OCI-LY3 (cell line): ENCODE measurements around the gene MAPK14.

Experiments used
- H2AFZ ChIP-seq: fragments of 200-600, 300-600 bp; shearing (Covaris generic); 2 replicates; pipeline ENCODE4 v1.6.0; 2014; ENCODE audit warnings: antibody characterized with exemption, low read depth, low read length
- H3K27ac ChIP-seq: fragments of 200-600, 300-600 bp; sonication (generic); 2 replicates; pipeline ENCODE4 v1.5.1; 2014; ENCODE audit warnings: mild to moderate bottlenecking, low read length, moderate library complexity, mixed read lengths
- H3K27me3 ChIP-seq: fragments of 200-600, 300-600 bp; sonication (generic); 2 replicates; pipeline ENCODE4 v1.6.1; 2014; ENCODE audit warnings: low read depth, low read length, mixed read lengths
- H3K36me3 ChIP-seq: fragments of 200-600, 300-600 bp; sonication (generic); replicated peaks from 2 replicates; pipeline ENCODE3; 2014; ENCODE audit warnings: low read depth, low read length, mixed read lengths
- H3K4me1 ChIP-seq: fragments of 300-600, 200-600 bp; sonication (generic); 2 replicates; pipeline ENCODE4 v1.6.1; 2014; ENCODE audit warnings: low read length, mixed read lengths
- H3K4me2 ChIP-seq: fragments of 200-600, 300-600 bp; sonication (generic); 2 replicates; pipeline ENCODE4 v1.6.1; 2014; ENCODE audit warnings: low read length, mixed read lengths
- H3K4me3 ChIP-seq: fragments of 300-600, 200-600 bp; sonication (generic); 2 replicates; pipeline ENCODE4 v1.5.1; 2014; ENCODE audit warnings: antibody characterized with exemption, mild to moderate bottlenecking, low read length, moderate library complexity
- H3K79me2 ChIP-seq: fragments of 300-600, 200-600 bp; shearing (Covaris generic); 2 replicates; pipeline ENCODE4 v1.6.1; 2014; ENCODE audit warnings: mild to moderate bottlenecking, low read length, mixed read lengths
- H3K9ac ChIP-seq: fragments of 300-600, 200-600 bp; shearing (Covaris generic); 2 replicates; pipeline ENCODE4 v1.6.0; 2014; ENCODE audit warnings: mild to moderate bottlenecking, low read length, moderate library complexity
- H3K9me3 ChIP-seq: fragments of 200-600, 300-600 bp; shearing (Covaris generic); 2 replicates; pipeline ENCODE4 v1.6.1; 2014; ENCODE audit warnings: low read length, mixed read lengths; ENCODE audit not compliant: insufficient read depth
- H4K20me1 ChIP-seq: fragments of 200-600, 300-600 bp; sonication (generic); 2 replicates; pipeline ENCODE4 v1.6.1; 2016; ENCODE audit warnings: low read length, mixed read lengths; ENCODE audit not compliant: insufficient read depth
- CTCF ChIP-seq: fragments of 200-600, 300-600 bp; sonication (generic); IDR thresholded peaks from 2 replicates; pipeline ENCODE4 v1.5.1; 2014; ENCODE audit warnings: antibody characterized with exemption, low read length, low read depth
- EZH2phosphoT487 ChIP-seq: fragments of 200-600 bp; shearing (Covaris generic); IDR thresholded peaks from 2 replicates; pipeline ENCODE4 v1.6.1; 2018; ENCODE audit warnings: antibody characterized with exemption, mixed run types, low read depth

Gene MAPK14

GRCh38 chr6:36071714-36072113 is 44.1 kb downstream of the MAPK14 start:
- H3K27me3 ChIP-seq = no peaks in the 10 kb centered on the region
- no peak for TF ChIP-seq CTCF
- no peak for TF ChIP-seq EZH2phosphoT487
- H4K20me1 ChIP-seq = peaks cover 9% of the 10 kb centered on the region; the same call in 1 of the 2 replicates
- no peaks in the 10 kb centered on the region for H3K9me3 ChIP-seq
- H3K4me3 ChIP-seq = no peak overlapping the region
- peaks cover 5% of the 10 kb centered on the region for H3K36me3 ChIP-seq
- H3K9ac ChIP-seq = no peak overlapping the region
- H3K27ac ChIP-seq = no peak overlapping the region
- no peak overlapping the region for H2AFZ ChIP-seq
- peaks cover 24% of the 10 kb centered on the region for H3K79me2 ChIP-seq
- peaks cover 2% of the 10 kb centered on the region for H3K4me1 ChIP-seq
- no peak overlapping the region for H3K4me2 ChIP-seq

GRCh38 chr6:36072681-36073080 is 45.1 kb downstream of the MAPK14 start:
- Histone ChIP-seq H3K9me3 (no peaks in the 10 kb centered on the region), H3K27ac (no peak overlapping the region), H3K9ac (no peak overlapping the region), H3K27me3 (no peaks in the 10 kb centered on the region), H2AFZ (no peak overlapping the region), H3K4me3 (no peak overlapping the region), H4K20me1 (peaks cover 9% of the 10 kb centered on the region; the same call in 1 of the 2 replicates), H3K79me2 (peaks cover 19% of the 10 kb centered on the region), H3K36me3 (peaks cover 10% of the 10 kb centered on the region), H3K4me1 (no peaks in the 10 kb centered on the region), H3K4me2 (no peak overlapping the region)
- TF ChIP-seq EZH2phosphoT487 (no peak), CTCF (no peak)

- peaks cover 9% of the 10 kb centered on the region; the same call in 1 of the 2 replicates for H4K20me1 ChIP-seq
- H3K9ac ChIP-seq = no peak overlapping the region
- peaks cover 16% of the 10 kb centered on the region for H3K36me3 ChIP-seq
- no peaks in the 10 kb centered on the region for H3K4me1 ChIP-seq
- no peak overlapping the region for H3K27ac ChIP-seq
- H2AFZ ChIP-seq = no peak overlapping the region
- H3K4me3 ChIP-seq = no peak overlapping the region
- no peak overlapping the region for H3K4me2 ChIP-seq
- no peaks in the 10 kb centered on the region for H3K9me3 ChIP-seq
- H3K27me3 ChIP-seq = no peaks in the 10 kb centered on the region
- no peak for TF ChIP-seq CTCF
- no peak for TF ChIP-seq EZH2phosphoT487
- peaks cover 10% of the 10 kb centered on the region; the same call in 1 of the 2 replicates for H3K79me2 ChIP-seq
Measured at GRCh38 chr6:36073587-36073986, 46.0 kb downstream of the MAPK14 start.

GRCh38 chr6:36075656-36076055 is 48.0 kb downstream of the MAPK14 start:
- Histone ChIP-seq H3K4me1 (no peaks in the 10 kb centered on the region), H3K4me3 (no peak overlapping the region), H3K79me2 (no peaks in the 10 kb centered on the region), H3K27me3 (no peaks in the 10 kb centered on the region), H3K9me3 (no peaks in the 10 kb centered on the region), H3K27ac (no peak overlapping the region), H3K4me2 (no peak overlapping the region), H3K36me3 (peaks cover 29% of the 10 kb centered on the region), H3K9ac (no peak overlapping the region), H4K20me1 (peaks cover 5% of the 10 kb centered on the region; the same call in 1 of the 2 replicates), H2AFZ (no peak overlapping the region)
- no peak for TF ChIP-seq EZH2phosphoT487
- TF ChIP-seq CTCF = peak; percentile 55
